Liver (tissue), 3 donors: Measurements from ENCODE around the gene DISC1.

ENCODE experiments used
- ATF3 ChIP-seq: IDR thresholded peaks from 2 replicates; pipeline ENCODE4 v1.6.1; 2016; ENCODE audit warnings: antibody characterized with exemption
- CTCF ChIP-seq: fragments of 150-350 bp; IDR thresholded peaks from 2 replicates; pipeline ENCODE4 v1.5.1; 2017; ENCODE audit warnings: improper control_type of control experiment, low read depth, low read length; ENCODE audit not compliant: missing input control
- EGR1 ChIP-seq, 2 donors: IDR thresholded peaks; 2 replicates each; pipeline ENCODE4 v1.6.1; 2016 to 2018; ENCODE audit warnings: antibody characterized with exemption in 2 of 2, low read depth in 2 of 2
- HNF4A ChIP-seq, 2 donors: conservative IDR thresholded peaks; 2 replicates each; pipeline ENCODE4 v1.6.1; 2016; ENCODE audit warnings: antibody characterized with exemption in 2 of 2, mild to moderate bottlenecking in 2 of 2
- MAX ChIP-seq: IDR thresholded peaks from 2 replicates; pipeline ENCODE4 v1.6.1; 2016; ENCODE audit warnings: antibody characterized with exemption
- SP1 ChIP-seq: IDR thresholded peaks from 2 replicates; pipeline ENCODE4 v1.6.1; 2018; ENCODE audit warnings: antibody characterized with exemption, mild to moderate bottlenecking
- TAF1 ChIP-seq: conservative IDR thresholded peaks from 2 replicates; pipeline ENCODE4 v1.6.1; 2016; ENCODE audit warnings: antibody characterized with exemption, mild to moderate bottlenecking
- YY1 ChIP-seq: IDR thresholded peaks from 2 replicates; pipeline ENCODE4 v1.6.1; 2016; ENCODE audit warnings: antibody characterized with exemption, mild to moderate bottlenecking
- TF ChIP-seq, protein P1 (sequence below): IDR thresholded peaks from 2 replicates; pipeline ENCODE4 v1.6.1; 2016; ENCODE audit warnings: antibody characterized with exemption, mild to moderate bottlenecking
- donor health status: healthy.
- donor health status: healthy.

DNA sequence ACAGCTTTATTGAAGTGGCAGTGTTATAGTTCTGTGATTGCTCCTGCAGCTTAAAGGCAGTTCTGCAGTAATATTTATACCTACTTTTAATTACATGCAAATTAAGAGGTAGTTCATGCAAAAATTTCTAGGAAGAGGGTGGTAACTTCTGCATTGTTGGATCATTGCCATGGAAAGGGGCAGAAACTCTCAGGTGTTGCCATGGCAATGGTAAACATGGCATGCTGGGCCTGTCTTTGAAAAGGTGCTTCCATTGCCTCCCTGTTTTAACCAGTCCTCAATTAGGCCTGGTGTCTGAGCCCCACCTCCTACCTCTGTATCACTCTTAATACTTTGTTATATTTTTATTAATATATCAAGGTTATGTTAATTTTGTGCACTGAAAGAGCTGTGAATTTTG lies 104.7 kb downstream of the DISC1 start:
- TF ChIP-seq, protein P1, sequence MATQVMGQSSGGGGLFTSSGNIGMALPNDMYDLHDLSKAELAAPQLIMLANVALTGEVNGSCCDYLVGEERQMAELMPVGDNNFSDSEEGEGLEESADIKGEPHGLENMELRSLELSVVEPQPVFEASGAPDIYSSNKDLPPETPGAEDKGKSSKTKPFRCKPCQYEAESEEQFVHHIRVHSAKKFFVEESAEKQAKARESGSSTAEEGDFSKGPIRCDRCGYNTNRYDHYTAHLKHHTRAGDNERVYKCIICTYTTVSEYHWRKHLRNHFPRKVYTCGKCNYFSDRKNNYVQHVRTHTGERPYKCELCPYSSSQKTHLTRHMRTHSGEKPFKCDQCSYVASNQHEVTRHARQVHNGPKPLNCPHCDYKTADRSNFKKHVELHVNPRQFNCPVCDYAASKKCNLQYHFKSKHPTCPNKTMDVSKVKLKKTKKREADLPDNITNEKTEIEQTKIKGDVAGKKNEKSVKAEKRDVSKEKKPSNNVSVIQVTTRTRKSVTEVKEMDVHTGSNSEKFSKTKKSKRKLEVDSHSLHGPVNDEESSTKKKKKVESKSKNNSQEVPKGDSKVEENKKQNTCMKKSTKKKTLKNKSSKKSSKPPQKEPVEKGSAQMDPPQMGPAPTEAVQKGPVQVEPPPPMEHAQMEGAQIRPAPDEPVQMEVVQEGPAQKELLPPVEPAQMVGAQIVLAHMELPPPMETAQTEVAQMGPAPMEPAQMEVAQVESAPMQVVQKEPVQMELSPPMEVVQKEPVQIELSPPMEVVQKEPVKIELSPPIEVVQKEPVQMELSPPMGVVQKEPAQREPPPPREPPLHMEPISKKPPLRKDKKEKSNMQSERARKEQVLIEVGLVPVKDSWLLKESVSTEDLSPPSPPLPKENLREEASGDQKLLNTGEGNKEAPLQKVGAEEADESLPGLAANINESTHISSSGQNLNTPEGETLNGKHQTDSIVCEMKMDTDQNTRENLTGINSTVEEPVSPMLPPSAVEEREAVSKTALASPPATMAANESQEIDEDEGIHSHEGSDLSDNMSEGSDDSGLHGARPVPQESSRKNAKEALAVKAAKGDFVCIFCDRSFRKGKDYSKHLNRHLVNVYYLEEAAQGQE = no peak
- no peak for TF ChIP-seq ATF3
- TF ChIP-seq CTCF = no peak
- no peak for TF ChIP-seq MAX
- TF ChIP-seq YY1 = no peak
- TF ChIP-seq HNF4A (conservative IDR thresholded peaks at IDR 0.05) = no peak
- no peak for TF ChIP-seq SP1
- no peak for TF ChIP-seq EGR1 (IDR thresholded peaks at IDR 0.05; ENCODE audit: low read depth in 2 of 2)
- no peak for TF ChIP-seq TAF1
